K562 (cell line): ENCODE results near the gene USP4. TPM values are rescaled to one million over a fixed set of nuclear protein-coding genes. Genes with fewer than 3 reads are reported as not detected.

ENCODE experiments used
- ATF6 ChIP-seq: sonication (generic); formaldehyde crosslinking; IDR thresholded peaks from 2 replicates; pipeline ENCODE4 v1.4.0; 2020; ENCODE audit warnings: mild to moderate bottlenecking, missing genetic modification reagents
- CBX1 ChIP-seq: sonication (generic); IDR thresholded peaks from 2 replicates; pipeline ENCODE4 v1.6.1; 2016; ENCODE audit warnings: antibody characterized with exemption, low read depth, mild to moderate bottlenecking
- CREB1 ChIP-seq, 2 experiments: sonication (generic) in 1 of 2; formaldehyde crosslinking in 1 of 2; IDR thresholded peaks; 2 replicates each; pipeline versions ENCODE4 v1.6.1 to v1.8.0; 2012 to 2022; ENCODE audit warnings: inconsistent platforms in 1 of 2, mild to moderate bottlenecking in 1 of 2, missing genetic modification reagents in 1 of 2, moderate library complexity in 1 of 2
- MEF2D ChIP-seq: conservative IDR thresholded peaks from 2 replicates; pipeline ENCODE4 v1.6.1; 2016; ENCODE audit warnings: low read depth, missing genetic modification characterization, missing compliant biosample characterization
- MTA2 ChIP-seq: fragments of 450-650 bp; IDR thresholded peaks from 2 replicates; pipeline ENCODE4 v1.6.1; 2016; ENCODE audit warnings: low read depth
- TCF15 ChIP-seq: fragments of 250-450 bp; sonication (Bioruptor Pico); IDR thresholded peaks from 2 replicates; pipeline ENCODE4 v1.8.0; 2022; ENCODE audit warnings: moderate library complexity, mild to moderate bottlenecking, inconsistent platforms
- ZBTB5 ChIP-seq: fragments of 450-650 bp; IDR thresholded peaks from 2 replicates; pipeline ENCODE4 v1.6.1; 2017; ENCODE audit warnings: antibody characterized with exemption
- ZNF41 ChIP-seq: fragments of 250-450 bp; sonication (Bioruptor Pico); conservative IDR thresholded peaks from 2 replicates; pipeline ENCODE4 v1.4.0; 2020; ENCODE audit warnings: mild to moderate bottlenecking
- polyA plus RNA-seq, 8 experiments: library from polyadenylated mRNA; depleted of rRNA in 4 of 8; stranded (reverse) in 5 of 8; unstranded in 3 of 8; fragments of >200 nt; fragmentation: Nextera tagmentation in 2 of 8; fragmentation: Illumina TruSeq in 1 of 8; extraction: Ambion mirVana in 2 of 8; extraction: Trizol in 1 of 8; gene quantifications; 2 replicates each; pipeline versions ENCODE4 v1.2.1 to v1.2.3, GENCODE V29; 2011 to 2014; ENCODE audit warnings: inconsistent platforms in 1 of 8, missing spikeins in 1 of 8
- total RNA-seq, 7 experiments: library from RNA; depleted of rRNA in 6 of 7; stranded (reverse); fragments of >200 nt in 6 of 7; fragmentation: Illumina TruSeq in 2 of 7; extraction: Trizol in 2 of 7; gene quantifications; 2 replicates each; pipeline versions ENCODE4 v1.2.1 to v1.2.3, GENCODE V29; 2011 to 2021; ENCODE audit warnings: low replicate concordance in 1 of 7
- TF ChIP-seq, protein P1 (sequence below), 2 experiments: fragments of 450-650 bp; IDR thresholded peaks; 2 replicates each; pipeline ENCODE4 v1.6.1; 2018; ENCODE audit warnings: mild to moderate bottlenecking in 2 of 2, low read depth in 1 of 2; ENCODE audit not compliant: partially characterized antibody in 2 of 2
- TF ChIP-seq, protein P2 (sequence below), 2 experiments: IDR thresholded peaks in 1 of 2; conservative IDR thresholded peaks in 1 of 2; 2 replicates each; pipeline ENCODE4 v1.6.1; 2016; ENCODE audit warnings: low read depth in 2 of 2, mild to moderate bottlenecking in 1 of 2, missing compliant biosample characterization in 1 of 2, missing genetic modification characterization in 1 of 2, moderate library complexity in 1 of 2
- TF ChIP-seq, protein P3 (sequence below): IDR thresholded peaks from 2 replicates; pipeline ENCODE4 v1.6.1; 2016; ENCODE audit warnings: missing genetic modification characterization, missing compliant biosample characterization

Gene USP4
- total and polyA plus RNA-seq, 9 of the 15 experiments (the other 6 are each of a cell fraction or from before 2014, with no cell fraction given), result 11.8 to 40.4 (median 22.9) TPM

GRCh38 chr3:49238274-49239127 lies 101.4 kb downstream of the USP4 start (continued):
- TF ChIP-seq, protein P1, sequence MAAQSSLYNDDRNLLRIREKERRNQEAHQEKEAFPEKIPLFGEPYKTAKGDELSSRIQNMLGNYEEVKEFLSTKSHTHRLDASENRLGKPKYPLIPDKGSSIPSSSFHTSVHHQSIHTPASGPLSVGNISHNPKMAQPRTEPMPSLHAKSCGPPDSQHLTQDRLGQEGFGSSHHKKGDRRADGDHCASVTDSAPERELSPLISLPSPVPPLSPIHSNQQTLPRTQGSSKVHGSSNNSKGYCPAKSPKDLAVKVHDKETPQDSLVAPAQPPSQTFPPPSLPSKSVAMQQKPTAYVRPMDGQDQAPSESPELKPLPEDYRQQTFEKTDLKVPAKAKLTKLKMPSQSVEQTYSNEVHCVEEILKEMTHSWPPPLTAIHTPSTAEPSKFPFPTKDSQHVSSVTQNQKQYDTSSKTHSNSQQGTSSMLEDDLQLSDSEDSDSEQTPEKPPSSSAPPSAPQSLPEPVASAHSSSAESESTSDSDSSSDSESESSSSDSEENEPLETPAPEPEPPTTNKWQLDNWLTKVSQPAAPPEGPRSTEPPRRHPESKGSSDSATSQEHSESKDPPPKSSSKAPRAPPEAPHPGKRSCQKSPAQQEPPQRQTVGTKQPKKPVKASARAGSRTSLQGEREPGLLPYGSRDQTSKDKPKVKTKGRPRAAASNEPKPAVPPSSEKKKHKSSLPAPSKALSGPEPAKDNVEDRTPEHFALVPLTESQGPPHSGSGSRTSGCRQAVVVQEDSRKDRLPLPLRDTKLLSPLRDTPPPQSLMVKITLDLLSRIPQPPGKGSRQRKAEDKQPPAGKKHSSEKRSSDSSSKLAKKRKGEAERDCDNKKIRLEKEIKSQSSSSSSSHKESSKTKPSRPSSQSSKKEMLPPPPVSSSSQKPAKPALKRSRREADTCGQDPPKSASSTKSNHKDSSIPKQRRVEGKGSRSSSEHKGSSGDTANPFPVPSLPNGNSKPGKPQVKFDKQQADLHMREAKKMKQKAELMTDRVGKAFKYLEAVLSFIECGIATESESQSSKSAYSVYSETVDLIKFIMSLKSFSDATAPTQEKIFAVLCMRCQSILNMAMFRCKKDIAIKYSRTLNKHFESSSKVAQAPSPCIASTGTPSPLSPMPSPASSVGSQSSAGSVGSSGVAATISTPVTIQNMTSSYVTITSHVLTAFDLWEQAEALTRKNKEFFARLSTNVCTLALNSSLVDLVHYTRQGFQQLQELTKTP (IDR thresholded peaks at IDR 0.05; ENCODE audit: low read depth in 1 of 2, partially characterized antibody in 2 of 2), result peak in 1 of 2 experiments; percentile 98
- TF ChIP-seq, protein P2, sequence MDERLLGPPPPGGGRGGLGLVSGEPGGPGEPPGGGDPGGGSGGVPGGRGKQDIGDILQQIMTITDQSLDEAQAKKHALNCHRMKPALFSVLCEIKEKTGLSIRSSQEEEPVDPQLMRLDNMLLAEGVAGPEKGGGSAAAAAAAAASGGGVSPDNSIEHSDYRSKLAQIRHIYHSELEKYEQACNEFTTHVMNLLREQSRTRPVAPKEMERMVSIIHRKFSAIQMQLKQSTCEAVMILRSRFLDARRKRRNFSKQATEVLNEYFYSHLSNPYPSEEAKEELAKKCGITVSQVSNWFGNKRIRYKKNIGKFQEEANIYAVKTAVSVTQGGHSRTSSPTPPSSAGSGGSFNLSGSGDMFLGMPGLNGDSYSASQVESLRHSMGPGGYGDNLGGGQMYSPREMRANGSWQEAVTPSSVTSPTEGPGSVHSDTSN (CRISPR knock-in tag; IDR thresholded peaks at IDR 0.05; ENCODE audit: low read depth), result peak; percentile 87
- TF ChIP-seq, protein P2 (tag; conservative IDR thresholded peaks at IDR 0.05; ENCODE audit: low read depth), result peak; percentile 99
- TF ChIP-seq ZBTB5 (no peak), ATF6 (no peak), MTA2 (peak; percentile 93), CREB1 (IDR thresholded peaks at IDR 0.05) (no peak), CREB1 (CRISPR knock-in tag; IDR thresholded peaks at IDR 0.05) (no peak), CBX1 (peak; percentile 75; the same call in 1 of the 2 replicates), ZNF41 (CRISPR knock-in tag) (peak; percentile 14; the same call in 1 of the 2 replicates), MEF2D (tag) (peak; percentile 89), TCF15 (CRISPR knock-in tag) (peak; percentile 75)
- TF ChIP-seq, protein P3, sequence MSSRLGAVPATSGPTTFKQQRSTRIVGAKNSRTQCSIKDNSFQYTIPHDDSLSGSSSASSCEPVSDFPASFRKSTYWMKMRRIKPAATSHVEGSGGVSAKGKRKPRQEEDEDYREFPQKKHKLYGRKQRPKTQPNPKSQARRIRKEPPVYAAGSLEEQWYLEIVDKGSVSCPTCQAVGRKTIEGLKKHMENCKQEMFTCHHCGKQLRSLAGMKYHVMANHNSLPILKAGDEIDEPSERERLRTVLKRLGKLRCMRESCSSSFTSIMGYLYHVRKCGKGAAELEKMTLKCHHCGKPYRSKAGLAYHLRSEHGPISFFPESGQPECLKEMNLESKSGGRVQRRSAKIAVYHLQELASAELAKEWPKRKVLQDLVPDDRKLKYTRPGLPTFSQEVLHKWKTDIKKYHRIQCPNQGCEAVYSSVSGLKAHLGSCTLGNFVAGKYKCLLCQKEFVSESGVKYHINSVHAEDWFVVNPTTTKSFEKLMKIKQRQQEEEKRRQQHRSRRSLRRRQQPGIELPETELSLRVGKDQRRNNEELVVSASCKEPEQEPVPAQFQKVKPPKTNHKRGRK (tag), result no peak
